CD14-positive monocyte (primary cell): ENCODE measurements around the gene FGF9. TPM values are rescaled to one million over a fixed set of nuclear protein-coding genes. Genes with fewer than 3 reads are reported as not detected.

ENCODE experiments used
- DNase-seq, 3 donors: peaks; one replicate each; pipeline ENCODE4 v3.0.0-alpha.2; 2011 to 2022
- H2AFZ ChIP-seq: 2 replicates; pipeline ENCODE4 v1.6.0; 2012; ENCODE audit warnings: mild to moderate bottlenecking, low read depth, low read length, inconsistent platforms; ENCODE audit not compliant: insufficient read depth, poor library complexity, severe bottlenecking
- H3K27ac ChIP-seq, 2 donors: 1 replicate in 1 of 2; 2 replicates in 1 of 2; pipeline ENCODE4 v1.5.1; 2012 to 2013; ENCODE audit warnings: low read length in 2 of 2, control low read depth in 1 of 2, inconsistent platforms in 1 of 2, low read depth in 1 of 2, mild to moderate bottlenecking in 1 of 2
- H3K27me3 ChIP-seq, 2 donors: one replicate each; pipeline versions ENCODE4 v1.6.0 to v1.6.1; 2011 to 2013; ENCODE audit warnings: low read length in 2 of 2; ENCODE audit not compliant: control insufficient read depth in 2 of 2, insufficient read depth in 2 of 2
- H3K36me3 ChIP-seq, 2 donors: replicated peaks in 1 of 2; 1 replicate in 1 of 2; 2 replicates in 1 of 2; pipeline versions ENCODE4 v1.5.1 to v1.6.1; 2012 to 2013; ENCODE audit warnings: low read length in 2 of 2, control low read depth in 1 of 2, inconsistent platforms in 1 of 2, mild to moderate bottlenecking in 1 of 2; ENCODE audit not compliant: insufficient read depth in 2 of 2, control insufficient read depth in 1 of 2
- H3K4me1 ChIP-seq, 2 donors: 1 replicate in 1 of 2; 2 replicates in 1 of 2; pipeline versions ENCODE4 v1.5.1 to v1.6.1; 2012 to 2013; ENCODE audit warnings: low read length in 2 of 2, control low read depth in 1 of 2, inconsistent platforms in 1 of 2, mild to moderate bottlenecking in 1 of 2, moderate library complexity in 1 of 2; ENCODE audit not compliant: insufficient read depth in 2 of 2, control insufficient read depth in 1 of 2
- H3K4me2 ChIP-seq: replicated peaks from 2 replicates; pipeline ENCODE3; 2012; ENCODE audit warnings: low read length, moderate library complexity, mild to moderate bottlenecking; ENCODE audit not compliant: poor library complexity, severe bottlenecking; ENCODE audit errors: extremely low read depth
- H3K4me3 ChIP-seq, 3 experiments: fragments of 200-600 bp in 1 of 3; sonication (generic) in 1 of 3; replicated peaks in 1 of 3; 1 replicate in 2 of 3; 2 replicates in 1 of 3; pipeline ENCODE4 v1.5.1; 2011 to 2013; ENCODE audit warnings: low read length in 3 of 3, mild to moderate bottlenecking in 3 of 3, control low read depth in 2 of 3, low read depth in 2 of 3, inconsistent platforms in 1 of 3, moderate library complexity in 1 of 3
- H3K79me2 ChIP-seq: 2 replicates; pipeline ENCODE4 v1.6.0; 2012; ENCODE audit warnings: mild to moderate bottlenecking, control low read depth, inconsistent platforms, low read length, moderate library complexity; ENCODE audit not compliant: insufficient read depth
- H3K9ac ChIP-seq: 2 replicates; pipeline ENCODE4 v1.6.0; 2017; ENCODE audit warnings: low read length, mild to moderate bottlenecking; ENCODE audit not compliant: insufficient read depth, poor library complexity, severe bottlenecking
- H3K9me3 ChIP-seq, 2 donors: replicated peaks in 1 of 2; 1 replicate in 1 of 2; 2 replicates in 1 of 2; pipeline versions ENCODE4 v1.5.1 to v1.6.1; 2012 to 2013; ENCODE audit warnings: low read length in 2 of 2, control low read depth in 1 of 2; ENCODE audit not compliant: control insufficient read depth in 1 of 2, insufficient read depth in 1 of 2
- H4K20me1 ChIP-seq: 2 replicates; pipeline ENCODE4 v1.6.0; 2012; ENCODE audit warnings: mild to moderate bottlenecking, low read length, control low read depth, moderate library complexity; ENCODE audit not compliant: insufficient read depth
- H3K27ac Mint-ChIP-seq, 7 donors: one replicate each; pipeline ENCODE4 v1.8.0; 2020; ENCODE audit warnings: mild to moderate bottlenecking in 7 of 7, mixed read lengths in 7 of 7, moderate library complexity in 6 of 7, inconsistent platforms in 2 of 7
- H3K27me3 Mint-ChIP-seq, 3 donors: one replicate each; pipeline ENCODE4 v1.8.0; 2021 to 2022; ENCODE audit warnings: low read depth in 3 of 3, mild to moderate bottlenecking in 3 of 3, mixed read lengths in 3 of 3, moderate library complexity in 3 of 3, inconsistent platforms in 1 of 3
- H3K36me3 Mint-ChIP-seq, 2 donors: one replicate each; pipeline ENCODE4 v1.8.0; 2020; ENCODE audit warnings: mixed read lengths in 2 of 2, inconsistent platforms in 1 of 2, mild to moderate bottlenecking in 1 of 2
- H3K4me1 Mint-ChIP-seq: one replicate; pipeline ENCODE4 v1.8.0; 2020; ENCODE audit warnings: mild to moderate bottlenecking, mixed read lengths
- H3K4me3 Mint-ChIP-seq, 2 donors: one replicate each; pipeline ENCODE4 v1.8.0; 2020; ENCODE audit warnings: mild to moderate bottlenecking in 2 of 2, mixed read lengths in 2 of 2, moderate library complexity in 1 of 2
- H3K9me3 Mint-ChIP-seq, 7 donors: one replicate each; pipeline ENCODE4 v1.8.0; 2020 to 2022; ENCODE audit warnings: mixed read lengths in 7 of 7, mild to moderate bottlenecking in 6 of 7, moderate library complexity in 6 of 7, inconsistent platforms in 2 of 7
- WGBS: methylation state at CpG from one replicate; pipeline ENCODE4 v1.1.5; 2013; ENCODE audit warnings: missing lambda C conversion rate; ENCODE audit not compliant: insufficient coverage; 5-methylcytosine and 5-hydroxymethylcytosine counted together
- intact Hi-C, 2 donors: fragments of 100-400 bp; cut with micrococcal nuclease; formaldehyde crosslinking; loops; one replicate each; pipeline versions ENCODE4 v1.15.0 to v1.15.1; 2023
- polyA plus RNA-seq, 3 donors: library from polyadenylated mRNA; depleted of rRNA in 1 of 3; unstranded in 2 of 3; stranded (reverse) in 1 of 3; fragments of 300-500 nt in 2 of 3; fragments of >200 nt in 1 of 3; fragmentation: Illumina TruSeq in 2 of 3; gene quantifications; 1 replicate in 2 of 3; 2 replicates in 1 of 3; pipeline ENCODE4 v1.2.3, GENCODE V29; 2012 to 2021
- TF ChIP-seq, protein P1 (sequence below): fragments of 200-600 bp; IDR thresholded peaks from one replicate; pipeline ENCODE4 v1.8.0; 2022; ENCODE audit warnings: antibody characterized with exemption, mild to moderate bottlenecking

Gene FGF9
- polyA plus RNA-seq, 3 donors = 0.03 to 0.16 TPM; not detected in 1

DNA sequence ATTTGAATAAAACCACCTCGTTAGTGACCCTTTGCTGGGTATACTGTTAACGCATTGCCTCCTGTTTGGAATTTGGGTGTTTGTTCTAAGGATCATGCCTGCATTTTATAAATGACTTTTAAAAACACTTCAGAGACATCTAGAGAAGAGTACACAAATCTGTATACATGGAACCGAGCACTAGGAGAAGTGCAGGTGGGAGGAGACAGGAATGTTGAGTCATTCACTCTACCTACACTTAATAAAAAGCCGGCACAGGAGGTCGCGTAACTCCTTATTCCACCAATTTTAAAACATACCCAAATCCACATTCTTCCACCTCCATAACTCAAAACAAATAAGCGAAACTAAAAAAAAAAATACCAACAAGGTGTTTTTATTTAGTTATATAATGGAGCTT, 48.6 kb downstream of the FGF9 start:
- no peak overlapping the region for H3K27ac Mint-ChIP-seq
- no peak for DNase-seq
- Histone ChIP-seq H3K79me2 (no peaks in the 10 kb centered on the region), H2AFZ (no peak overlapping the region), H3K9ac (no peak overlapping the region), H4K20me1 (no peaks in the 10 kb centered on the region), H3K4me2 (no peak overlapping the region), H3K4me1 (no peaks in the 10 kb centered on the region), H3K36me3 (no peaks in the 10 kb centered on the region), H3K4me3 (no peak overlapping the region), H3K27ac (no peak overlapping the region), H3K27me3 (no peaks in the 10 kb centered on the region), H3K9me3 (peaks cover 5 to 6% of the 10 kb centered on the region in 2 donors)
- no CpG with 5 or more reads among the region's 7 CpGs for WGBS
- TF ChIP-seq, protein P1, sequence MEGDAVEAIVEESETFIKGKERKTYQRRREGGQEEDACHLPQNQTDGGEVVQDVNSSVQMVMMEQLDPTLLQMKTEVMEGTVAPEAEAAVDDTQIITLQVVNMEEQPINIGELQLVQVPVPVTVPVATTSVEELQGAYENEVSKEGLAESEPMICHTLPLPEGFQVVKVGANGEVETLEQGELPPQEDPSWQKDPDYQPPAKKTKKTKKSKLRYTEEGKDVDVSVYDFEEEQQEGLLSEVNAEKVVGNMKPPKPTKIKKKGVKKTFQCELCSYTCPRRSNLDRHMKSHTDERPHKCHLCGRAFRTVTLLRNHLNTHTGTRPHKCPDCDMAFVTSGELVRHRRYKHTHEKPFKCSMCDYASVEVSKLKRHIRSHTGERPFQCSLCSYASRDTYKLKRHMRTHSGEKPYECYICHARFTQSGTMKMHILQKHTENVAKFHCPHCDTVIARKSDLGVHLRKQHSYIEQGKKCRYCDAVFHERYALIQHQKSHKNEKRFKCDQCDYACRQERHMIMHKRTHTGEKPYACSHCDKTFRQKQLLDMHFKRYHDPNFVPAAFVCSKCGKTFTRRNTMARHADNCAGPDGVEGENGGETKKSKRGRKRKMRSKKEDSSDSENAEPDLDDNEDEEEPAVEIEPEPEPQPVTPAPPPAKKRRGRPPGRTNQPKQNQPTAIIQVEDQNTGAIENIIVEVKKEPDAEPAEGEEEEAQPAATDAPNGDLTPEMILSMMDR = no peak
- intact Hi-C loops = no loop called here
- H3K36me3 Mint-ChIP-seq = no peaks in the 10 kb centered on the region
- no peaks in the 10 kb centered on the region for H3K4me1 Mint-ChIP-seq
- peaks cover 0 to 6% (median 3%) of the 10 kb centered on the region in 7 donors for H3K9me3 Mint-ChIP-seq
- peaks cover 0 to 8% (median 3%) of the 10 kb centered on the region in 3 donors for H3K27me3 Mint-ChIP-seq
- no peak overlapping the region for H3K4me3 Mint-ChIP-seq

DNA sequence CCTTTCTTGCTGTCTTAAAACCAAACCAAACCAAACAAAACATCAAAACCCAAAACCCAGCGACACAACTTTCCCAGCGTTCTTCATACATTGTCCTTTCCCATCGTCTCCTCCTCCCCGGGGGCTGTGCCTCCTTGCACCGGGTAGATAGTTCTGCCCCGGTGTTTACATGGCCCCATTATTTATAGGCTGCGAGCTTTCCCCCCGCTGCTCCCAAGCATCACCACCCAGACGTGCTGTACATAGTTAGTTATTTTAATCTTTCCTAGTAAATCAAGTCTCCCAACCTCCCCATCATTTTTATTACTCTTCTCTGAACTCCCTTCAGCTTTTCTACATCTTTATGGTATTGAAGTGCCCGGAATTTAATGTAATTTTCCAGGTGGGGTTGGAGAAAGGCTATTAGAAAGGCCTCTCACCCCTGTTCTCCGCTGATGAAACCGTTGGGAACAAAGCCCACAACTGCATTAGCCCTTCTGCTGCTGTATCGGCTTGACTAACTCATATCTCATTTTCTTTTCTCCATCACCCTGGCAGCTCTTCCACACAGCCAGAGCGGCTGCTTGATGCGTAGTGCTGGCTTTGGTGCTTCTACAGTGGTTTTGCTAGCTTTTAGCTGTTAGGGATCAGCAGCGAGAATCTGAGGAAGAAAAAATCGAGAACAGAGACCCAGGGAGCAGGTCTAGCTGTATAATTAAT, 53.1 kb downstream of the FGF9 start:
- no peak overlapping the region for H2AFZ ChIP-seq
- no peaks in the 10 kb centered on the region for H3K36me3 Mint-ChIP-seq
- H3K27ac Mint-ChIP-seq = no peak overlapping the region
- no peak overlapping the region for H3K27ac ChIP-seq
- H3K4me3 ChIP-seq = no peak overlapping the region
- H3K9me3 ChIP-seq = peaks cover 20 to 30% of the 10 kb centered on the region in 2 donors
- no peaks in the 10 kb centered on the region for H3K27me3 ChIP-seq
- H3K4me1 Mint-ChIP-seq = no peaks in the 10 kb centered on the region
- H3K9ac ChIP-seq = no peak overlapping the region
- no peaks in the 10 kb centered on the region for H3K36me3 ChIP-seq
- no peak overlapping the region for H3K4me3 Mint-ChIP-seq
- no peaks in the 10 kb centered on the region for H4K20me1 ChIP-seq
- H3K9me3 Mint-ChIP-seq = peaks cover 7 to 23% (median 13%) of the 10 kb centered on the region in 7 donors
- intact Hi-C loops = no loop called here
- WGBS = 100% methylated on average over 5 of the region's 17 CpGs
- DNase-seq = no peak
- no peak overlapping the region for H3K4me2 ChIP-seq
- no peaks in the 10 kb centered on the region for H3K79me2 ChIP-seq
- H3K27me3 Mint-ChIP-seq = peaks cover 1 to 6% (median 3%) of the 10 kb centered on the region in 3 donors
- H3K4me1 ChIP-seq = no peaks in the 10 kb centered on the region
- TF ChIP-seq, protein P1 = no peak
